NCI-H2029 (cell line): ENCODE results near the gene CAMKV.
A peak's percentile ranks its signal among the peaks of the same experiment; 100 is the strongest.
"Not testable (repeated sequence)": the region's sequence is repeated elsewhere in the genome, so short reads cannot be mapped to it uniquely, and the experiment has no call there.

ENCODE experiments used
- DNase-seq: peaks from one replicate; lab custom pipeline; 2025; lab: John Stamatoyannopoulos, UW

The CAMKV gene, protein sequence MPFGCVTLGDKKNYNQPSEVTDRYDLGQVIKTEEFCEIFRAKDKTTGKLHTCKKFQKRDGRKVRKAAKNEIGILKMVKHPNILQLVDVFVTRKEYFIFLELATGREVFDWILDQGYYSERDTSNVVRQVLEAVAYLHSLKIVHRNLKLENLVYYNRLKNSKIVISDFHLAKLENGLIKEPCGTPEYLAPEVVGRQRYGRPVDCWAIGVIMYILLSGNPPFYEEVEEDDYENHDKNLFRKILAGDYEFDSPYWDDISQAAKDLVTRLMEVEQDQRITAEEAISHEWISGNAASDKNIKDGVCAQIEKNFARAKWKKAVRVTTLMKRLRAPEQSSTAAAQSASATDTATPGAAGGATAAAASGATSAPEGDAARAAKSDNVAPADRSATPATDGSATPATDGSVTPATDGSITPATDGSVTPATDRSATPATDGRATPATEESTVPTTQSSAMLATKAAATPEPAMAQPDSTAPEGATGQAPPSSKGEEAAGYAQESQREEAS

GRCh38 chr3:49869525-49870126, at the start of gene CAMKV:
Gene CAMKV, minus strand, starts transcription at chr3:49869906. Its CDS starts 7,518 bp downstream, at chr3:49862388.
- DNase-seq = peak; percentile 2

GRCh38 chr3:49917806-49918590, 48.3 kb upstream of the CAMKV start:
- DNase-seq = not testable (repeated sequence)

DNA sequence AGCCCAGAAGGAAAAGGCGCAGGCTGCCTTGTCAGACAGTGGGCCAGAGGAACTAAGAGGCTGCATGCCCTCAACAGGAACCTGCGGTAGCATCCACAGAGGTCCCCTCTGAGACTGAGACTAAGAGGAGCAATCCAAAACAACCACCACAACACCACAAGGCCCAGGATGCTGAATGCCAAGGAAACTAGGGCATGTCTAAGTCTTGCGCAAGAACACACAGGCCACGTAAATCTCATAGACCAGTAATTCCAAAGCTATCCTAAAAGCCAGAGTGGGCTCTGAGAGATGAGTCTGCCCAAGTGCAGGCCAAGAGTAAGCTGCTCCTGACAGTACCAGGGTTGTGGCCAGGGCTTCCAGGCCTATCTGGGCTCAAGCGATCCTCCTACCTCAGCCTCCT, 47.0 kb upstream of the CAMKV start:
- no peak for DNase-seq

- DNase-seq = no peak
Observed at GRCh38 chr3:49914906-49915305, 45.2 kb upstream of the CAMKV start.

GRCh38 chr3:49912881-49913281, 43.2 kb upstream of the CAMKV start:
- no peak for DNase-seq

GRCh38 chr3:49911611-49912010, 41.9 kb upstream of the CAMKV start:
- DNase-seq = no peak

DNA sequence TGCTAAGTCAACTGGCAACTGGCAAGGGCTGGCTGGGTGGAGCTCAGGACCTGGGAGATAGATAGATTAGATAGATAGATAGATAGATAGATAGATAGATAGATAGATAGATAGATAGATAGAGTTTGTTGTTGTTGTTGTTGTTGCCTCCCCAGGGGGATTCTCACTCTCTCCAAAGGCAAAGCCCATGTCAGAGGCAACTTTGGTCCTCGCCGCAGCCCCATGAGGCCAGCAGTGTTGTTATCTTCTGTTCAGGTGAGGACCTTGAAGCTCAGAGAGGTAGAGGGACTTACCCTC, 41.4 kb upstream of the CAMKV start:
- DNase-seq = no peak

- DNase-seq = no peak
Observed at GRCh38 chr3:49910409-49911123, 40.9 kb upstream of the CAMKV start.

DNA sequence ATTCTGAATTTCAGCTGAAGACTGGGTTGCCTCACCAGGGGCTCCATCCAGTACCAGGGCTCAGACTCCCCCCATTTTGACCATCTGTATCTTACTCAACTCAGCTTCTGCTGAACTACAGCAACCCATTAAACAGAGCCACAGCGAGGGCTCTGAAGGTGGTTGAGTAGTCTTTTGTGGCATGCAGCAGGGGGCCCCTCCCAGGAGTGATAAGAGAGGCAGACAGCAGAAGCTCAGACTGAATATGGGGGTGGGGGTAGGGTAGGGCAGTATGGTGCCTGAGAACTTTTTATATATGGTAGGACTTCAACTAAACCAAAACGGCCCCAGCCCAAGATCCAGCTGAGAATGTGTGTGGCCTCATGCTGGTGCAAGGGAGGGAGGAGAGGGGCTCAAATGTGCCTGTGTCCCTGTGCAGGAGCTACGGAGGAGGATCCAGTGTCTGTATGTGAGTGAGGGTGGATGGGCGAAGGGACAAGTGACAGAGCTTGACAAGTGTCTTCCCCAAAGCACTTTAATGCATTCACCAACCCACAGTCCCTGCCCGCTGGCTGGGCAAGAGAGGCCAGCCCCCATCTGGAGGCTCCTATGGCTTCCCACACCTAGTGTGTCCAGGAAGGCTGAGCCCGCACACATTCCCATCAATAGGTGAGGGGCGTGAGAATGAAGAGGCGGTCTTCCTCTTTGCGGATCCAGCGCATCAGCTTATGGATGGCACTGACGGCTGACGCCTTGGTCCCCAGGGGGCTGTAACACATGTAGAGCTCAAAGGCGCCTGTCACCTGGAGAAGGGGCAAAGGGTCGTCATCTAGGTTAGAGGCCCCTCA, 38.9 kb upstream of the CAMKV start:
- no peak for DNase-seq

- DNase-seq = no peak
Observed at GRCh38 chr3:49906073-49906743, 36.5 kb upstream of the CAMKV start.

- not testable (repeated sequence) for DNase-seq
Observed at GRCh38 chr3:49904448-49904847, 34.7 kb upstream of the CAMKV start.

DNA sequence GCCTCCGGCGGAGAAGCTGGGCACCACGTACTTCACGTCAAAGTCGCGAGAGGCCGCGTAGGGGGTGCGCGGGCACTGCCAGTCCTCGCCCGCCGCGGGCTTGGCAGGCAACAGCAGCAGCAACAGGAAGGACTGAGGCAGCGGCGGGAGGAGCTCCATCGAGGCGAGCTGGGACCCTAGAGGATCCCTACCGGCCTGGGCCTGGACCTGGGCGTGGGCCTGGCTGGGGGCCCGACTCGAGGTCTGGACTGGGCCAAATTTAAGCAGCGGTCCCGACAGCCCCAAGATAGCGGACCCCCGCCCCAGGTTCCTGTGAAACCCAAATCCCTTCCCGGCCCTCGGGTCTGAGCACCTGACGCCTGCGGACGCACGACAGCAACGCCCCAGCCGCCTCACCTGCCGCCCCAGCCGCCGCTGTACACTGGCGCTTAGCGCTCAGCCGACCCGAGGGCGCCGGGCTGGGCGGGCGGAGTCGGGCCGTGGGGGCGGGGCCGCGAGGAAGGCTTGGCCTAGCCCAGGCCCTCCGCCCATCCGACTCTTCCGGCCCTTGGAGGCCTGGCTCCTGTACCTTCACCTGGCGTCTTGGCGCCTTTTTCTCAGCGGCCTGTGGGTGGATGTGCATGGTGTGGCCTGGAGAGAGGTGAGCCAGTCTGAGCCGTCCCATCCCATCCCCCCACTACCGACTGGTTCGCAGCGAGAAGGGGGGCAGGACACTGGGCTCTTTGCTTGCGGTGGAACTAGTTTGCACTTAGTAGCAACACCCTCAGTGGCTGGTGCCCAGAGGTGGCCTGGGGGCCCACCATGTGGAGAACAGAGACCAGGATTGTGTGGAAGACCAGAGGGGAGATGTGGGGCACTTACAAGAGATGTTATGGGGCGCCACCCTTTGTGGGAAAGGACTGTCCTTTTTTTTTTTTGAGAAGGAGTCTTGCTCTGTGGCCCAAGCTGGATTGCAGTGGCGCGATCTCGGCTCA, 34.0 kb upstream of the CAMKV start, which contains the start of gene MST1R:
MST1R (minus strand) TSS at position 423 of the 974 bp plus-strand sequence; CDS start at position 159, 264 bp downstream.
- DNase-seq = peak; percentile 89

DNA sequence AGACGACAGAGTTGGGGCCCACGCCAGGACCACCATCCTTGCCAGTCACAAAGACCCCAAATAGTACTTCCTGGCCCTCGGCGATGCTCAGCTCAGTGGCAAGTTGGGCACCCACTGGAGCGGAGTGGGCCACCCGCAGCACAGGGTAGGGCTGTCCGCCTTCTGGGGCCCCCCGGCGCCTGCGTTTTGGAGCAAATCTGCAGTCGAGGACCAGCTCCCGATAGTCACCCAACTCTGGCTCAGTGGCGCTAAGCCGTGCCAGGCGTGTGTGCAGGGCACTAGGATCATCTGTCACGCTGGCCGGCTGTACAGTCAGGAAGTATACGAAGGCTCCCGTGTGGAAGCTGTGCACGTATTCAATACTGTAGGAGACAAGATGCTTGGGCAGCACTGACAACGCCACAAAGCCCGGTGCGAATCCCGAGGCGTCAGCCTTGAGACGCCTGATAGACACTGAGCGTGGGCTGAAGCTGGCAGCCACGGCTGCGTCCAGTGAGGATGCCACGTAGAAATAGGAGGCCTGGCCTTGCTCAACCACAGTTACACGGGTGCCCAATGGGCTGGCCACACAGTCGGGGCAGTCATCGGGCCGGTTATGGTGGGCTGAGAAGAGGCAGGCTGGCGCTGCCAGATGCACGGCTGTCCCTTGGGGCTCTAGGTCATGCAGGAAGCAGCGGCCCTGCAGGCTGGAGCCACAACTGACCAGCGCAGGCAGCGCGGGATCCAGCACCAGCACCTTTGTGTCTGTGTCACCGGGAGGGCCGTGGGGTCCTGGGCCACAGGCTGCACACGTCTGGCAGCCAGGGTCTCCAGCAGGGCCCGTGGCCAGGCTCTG, 33.0 kb upstream of the CAMKV start:
- DNase-seq = no peak

DNA sequence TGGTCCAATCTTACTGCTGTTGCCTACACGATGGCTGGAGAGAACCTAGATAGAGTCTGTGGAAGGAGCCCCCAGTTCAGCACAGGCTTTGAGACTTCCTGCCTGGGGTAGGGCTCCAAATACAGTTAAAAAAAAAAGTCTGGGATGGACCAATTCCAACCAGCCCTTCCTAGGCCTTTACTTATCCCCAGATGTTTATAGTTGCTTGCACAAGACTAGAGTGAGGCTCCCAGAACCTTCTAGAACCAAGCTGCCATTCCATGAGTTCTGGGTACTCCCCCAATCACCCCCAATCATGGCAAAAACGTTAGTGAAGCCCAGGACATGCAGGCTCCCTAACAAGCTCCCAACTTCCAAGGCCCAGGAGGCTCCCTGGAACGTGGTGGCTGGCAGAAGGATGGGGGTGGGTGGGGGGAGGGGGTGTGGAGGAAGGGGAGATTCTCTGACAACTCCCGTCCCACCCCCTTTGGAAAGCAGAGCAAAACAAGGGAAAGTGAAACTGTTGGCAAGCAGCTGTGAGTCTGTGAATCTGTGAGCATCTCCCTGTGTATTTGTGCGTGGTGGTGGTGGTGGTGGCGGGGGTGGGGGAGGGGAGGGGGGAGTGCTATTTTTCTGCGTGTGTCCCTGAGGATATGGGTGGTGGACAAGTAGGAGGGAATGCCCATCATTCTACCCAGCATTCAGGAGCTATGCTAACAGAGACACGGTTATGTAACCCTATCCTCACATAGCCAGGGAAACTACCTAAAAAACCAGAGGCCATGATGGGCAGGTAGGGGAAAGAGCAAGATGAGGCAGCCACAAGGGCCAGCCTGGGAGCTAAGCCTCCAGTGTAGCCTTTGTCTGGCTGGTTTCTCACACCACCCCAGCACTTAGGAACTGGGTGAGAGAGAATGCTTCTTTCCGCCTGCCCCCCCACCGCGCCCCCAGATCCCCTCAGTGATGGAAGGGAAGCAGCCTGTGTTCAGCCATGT, 31.9 kb upstream of the CAMKV start:
- no peak for DNase-seq

DNA sequence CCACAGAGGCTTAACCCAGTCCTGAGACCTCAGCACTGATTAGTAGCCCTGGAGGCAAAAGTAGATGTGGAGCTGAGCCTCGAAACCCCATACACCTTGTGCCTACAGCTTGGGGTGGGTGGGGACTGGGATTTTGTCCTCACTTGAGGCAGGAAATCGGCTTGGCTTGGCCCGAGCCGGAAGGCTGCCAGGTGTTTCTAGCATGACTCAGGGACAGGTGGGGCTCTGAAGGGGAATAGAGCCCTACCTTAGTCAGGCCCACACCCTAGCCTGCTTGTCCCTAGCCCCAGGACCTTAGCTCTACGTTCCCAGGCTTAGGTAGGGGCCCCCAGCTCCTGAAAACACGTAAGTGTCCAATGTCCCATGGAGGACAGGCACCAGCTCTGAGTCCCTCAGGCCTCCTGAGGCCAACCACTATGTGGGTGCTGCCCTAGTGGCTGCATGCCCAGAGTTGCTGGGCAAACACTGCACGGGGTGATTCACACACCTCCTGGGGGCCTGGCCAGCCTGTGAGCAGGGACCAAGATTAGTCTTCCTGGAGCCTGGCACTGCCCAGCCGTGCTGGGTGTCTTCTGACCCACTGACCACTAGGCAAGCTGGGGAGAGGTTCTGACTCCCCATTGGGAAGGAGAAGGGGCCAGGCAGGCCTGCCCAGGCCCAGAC, 30.9 kb upstream of the CAMKV start:
- peak; percentile 62 for DNase-seq

DNA sequence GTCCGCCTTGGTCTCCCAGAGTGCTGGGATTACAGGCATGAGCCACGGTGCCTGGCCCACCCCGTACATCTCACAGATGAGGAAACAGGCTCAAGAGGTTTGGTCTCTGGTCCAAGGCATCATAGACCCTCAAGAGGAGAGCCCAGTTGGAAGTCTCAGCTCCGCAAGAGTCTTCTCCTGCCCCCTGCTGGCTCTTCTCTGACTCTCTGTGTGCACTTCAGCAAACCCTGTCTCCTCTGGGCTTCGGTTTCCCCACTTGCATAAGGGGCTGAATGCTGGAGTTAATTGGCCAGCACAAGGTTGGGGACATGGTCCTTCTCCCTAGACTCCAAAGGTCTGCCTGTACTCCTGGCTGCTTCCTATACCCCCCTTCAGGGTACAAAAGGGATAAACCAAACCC, 30.1 kb upstream of the CAMKV start:
- no peak for DNase-seq

DNA sequence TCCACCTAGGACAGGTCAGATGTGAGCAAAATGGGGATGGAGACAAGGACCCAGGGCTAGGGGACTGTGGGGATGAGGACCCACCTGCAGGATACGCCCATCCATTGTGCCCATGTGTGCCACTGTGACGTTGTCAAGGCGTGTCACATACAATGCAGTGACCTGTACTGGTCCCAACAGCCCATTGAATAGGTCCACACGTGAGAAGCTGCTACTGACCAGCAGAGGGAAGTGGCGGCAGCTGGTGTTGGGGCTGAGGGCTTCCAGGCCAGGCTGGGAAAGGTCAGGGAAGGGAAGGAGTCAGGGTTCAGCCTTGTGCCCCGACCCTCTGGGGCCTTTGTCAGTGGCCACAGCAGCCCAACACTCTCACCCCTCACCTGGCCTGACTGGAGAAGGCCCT, 29.3 kb upstream of the CAMKV start:
- no peak for DNase-seq
